HepG2 (cell line): ENCODE results near the gene FAM117A. TPM values are rescaled to one million over a fixed set of nuclear protein-coding genes. Genes with fewer than 3 reads are reported as not detected.

ENCODE experiments used
- BRD4 ChIP-seq: sonication (generic); formaldehyde crosslinking; IDR thresholded peaks from 2 replicates; pipeline ENCODE4 v1.4.0; 2020; ENCODE audit warnings: missing genetic modification reagents
- GABPB1 ChIP-seq: IDR thresholded peaks from 2 replicates; pipeline ENCODE4 v1.6.1; 2016; ENCODE audit warnings: mild to moderate bottlenecking, missing genetic modification reagents, moderate library complexity, missing compliant biosample characterization
- GPN1 ChIP-seq: sonication (generic); formaldehyde crosslinking; IDR thresholded peaks from 2 replicates; pipeline ENCODE4 v1.5.1; 2020; ENCODE audit warnings: missing genetic modification reagents, borderline replicate concordance
- KDM5B ChIP-seq: sonication (generic); formaldehyde crosslinking; IDR thresholded peaks from 2 replicates; pipeline ENCODE4 v1.4.0; 2020; ENCODE audit warnings: missing genetic modification reagents, mild to moderate bottlenecking, borderline replicate concordance
- NFE2 ChIP-seq: sonication (generic); formaldehyde crosslinking; IDR thresholded peaks from 2 replicates; pipeline ENCODE4 v1.4.0; 2020; ENCODE audit warnings: missing genetic modification reagents
- NFE2L1 ChIP-seq: sonication (generic); formaldehyde crosslinking; IDR thresholded peaks from 2 replicates; pipeline ENCODE4 v1.4.0; 2020; ENCODE audit warnings: missing genetic modification reagents, mild to moderate bottlenecking, borderline replicate concordance
- PAWR ChIP-seq: sonication (generic); formaldehyde crosslinking; IDR thresholded peaks from 2 replicates; pipeline ENCODE4 v1.4.0; 2020; ENCODE audit warnings: missing genetic modification reagents, mild to moderate bottlenecking, borderline replicate concordance
- PPARG ChIP-seq: conservative IDR thresholded peaks from 2 replicates; pipeline ENCODE4 v1.6.1; 2016; ENCODE audit warnings: missing biosample characterization, missing genetic modification reagents
- RORA ChIP-seq: sonication (generic); formaldehyde crosslinking; IDR thresholded peaks from 2 replicates; pipeline ENCODE4 v1.5.0; 2020; ENCODE audit warnings: mild to moderate bottlenecking, missing genetic modification reagents, moderate library complexity
- SP5 ChIP-seq: IDR thresholded peaks from 2 replicates; pipeline ENCODE4 v1.6.1; 2016; ENCODE audit warnings: low read depth, borderline replicate concordance
- ZBTB49 ChIP-seq: sonication (generic); formaldehyde crosslinking; IDR thresholded peaks from 2 replicates; pipeline ENCODE4 v1.4.0; 2020; ENCODE audit warnings: missing genetic modification reagents, borderline replicate concordance
- ZC3H13 ChIP-seq: sonication (generic); formaldehyde crosslinking; IDR thresholded peaks from 2 replicates; pipeline ENCODE4 v1.8.1; 2023; ENCODE audit warnings: mild to moderate bottlenecking, missing genetic modification reagents, moderate library complexity
- ZNF292 ChIP-seq: sonication (generic); formaldehyde crosslinking; IDR thresholded peaks from 2 replicates; pipeline ENCODE4 v1.8.1; 2022; ENCODE audit warnings: mild to moderate bottlenecking, low read depth, missing genetic modification reagents, borderline replicate concordance
- ZNF343 ChIP-seq: sonication (generic); formaldehyde crosslinking; IDR thresholded peaks from 2 replicates; pipeline ENCODE4 v1.4.0; 2020; ENCODE audit warnings: mild to moderate bottlenecking, missing genetic modification reagents
- ZNF558 ChIP-seq: sonication (generic); formaldehyde crosslinking; IDR thresholded peaks from 2 replicates; pipeline ENCODE4 v1.9.0; 2022; ENCODE audit warnings: mild to moderate bottlenecking, missing genetic modification reagents, borderline replicate concordance
- ZNF766 ChIP-seq: sonication (generic); formaldehyde crosslinking; IDR thresholded peaks from 2 replicates; pipeline ENCODE4 v1.5.0; 2020; ENCODE audit warnings: missing genetic modification reagents, borderline replicate concordance
- ZNF850 ChIP-seq: sonication (generic); formaldehyde crosslinking; conservative IDR thresholded peaks from 2 replicates; pipeline ENCODE4 v1.9.0; 2021; ENCODE audit warnings: mild to moderate bottlenecking, missing genetic modification reagents
- ZXDC ChIP-seq: sonication (generic); formaldehyde crosslinking; IDR thresholded peaks from 2 replicates; pipeline ENCODE4 v1.5.0; 2020; ENCODE audit warnings: mild to moderate bottlenecking, missing genetic modification reagents
- polyA plus RNA-seq, 8 experiments: library from polyadenylated mRNA; depleted of rRNA in 3 of 8; stranded (reverse) in 7 of 8; unstranded in 1 of 8; fragments of >200 nt; fragmentation: Illumina TruSeq in 4 of 8; extraction: Trizol in 4 of 8; gene quantifications; 2 replicates each; pipeline versions ENCODE4 v1.2.1 to v1.2.3, GENCODE V29; 2011 to 2016; ENCODE audit warnings: low read depth in 4 of 8, missing spikeins in 1 of 8, mixed read lengths in 1 of 8; ENCODE audit not compliant: insufficient read depth in 1 of 8
- total RNA-seq, 5 experiments: library from RNA; depleted of rRNA; stranded (reverse); fragments of >200 nt; fragmentation: Illumina TruSeq; extraction: Trizol; gene quantifications; 2 replicates each; pipeline ENCODE4 v1.2.3, GENCODE V29; 2016; ENCODE audit warnings: low read depth in 1 of 5
- TF ChIP-seq, protein P1 (sequence below): sonication (generic); formaldehyde crosslinking; IDR thresholded peaks from 2 replicates; pipeline ENCODE4 v1.4.0; 2020; ENCODE audit warnings: missing genetic modification reagents, mild to moderate bottlenecking, borderline replicate concordance
- TF ChIP-seq, protein P2 (sequence below): sonication (generic); formaldehyde crosslinking; IDR thresholded peaks from 2 replicates; pipeline ENCODE4 v1.4.0; 2020; ENCODE audit warnings: low read depth, mild to moderate bottlenecking, missing genetic modification reagents

The FAM117A gene
- total and polyA plus RNA-seq, 2 of the 13 experiments (the other 11 are each of a cell fraction or from before 2014, with no cell fraction given) = 12.1 to 19.8 TPM

DNA sequence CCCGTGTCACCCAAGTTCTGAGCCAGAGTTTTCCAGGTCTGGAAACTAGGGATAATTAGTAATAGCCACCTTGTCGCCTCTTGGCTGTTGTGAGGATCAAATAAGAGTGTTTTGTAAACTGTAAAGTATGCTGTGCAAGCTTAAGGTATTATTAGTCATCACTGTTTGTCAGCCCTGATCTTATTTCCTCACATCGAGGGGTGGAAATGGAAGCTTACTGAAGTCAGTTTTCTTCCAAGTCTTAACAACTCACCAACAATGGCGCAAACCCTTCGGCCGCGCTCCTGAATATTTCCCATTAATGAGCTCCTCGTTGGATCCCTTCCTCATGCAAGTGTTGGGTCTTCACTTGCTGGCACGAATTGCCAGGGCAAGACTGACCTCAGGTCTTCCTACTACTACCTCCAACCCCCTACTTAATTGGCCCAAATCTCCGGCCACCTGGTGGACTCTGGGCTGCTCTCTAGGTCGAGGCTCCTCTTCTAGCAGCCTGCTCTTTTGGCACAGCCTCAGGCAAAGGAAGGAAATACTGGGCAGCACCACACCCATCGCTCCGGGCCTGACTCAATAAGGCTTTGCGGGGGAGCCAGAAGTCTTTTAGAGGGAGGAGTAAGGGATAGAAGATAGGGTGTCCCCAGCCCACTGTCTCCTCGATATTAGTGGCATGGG, 55.3 kb downstream of the FAM117A start (continued):
- TF ChIP-seq, protein P1, sequence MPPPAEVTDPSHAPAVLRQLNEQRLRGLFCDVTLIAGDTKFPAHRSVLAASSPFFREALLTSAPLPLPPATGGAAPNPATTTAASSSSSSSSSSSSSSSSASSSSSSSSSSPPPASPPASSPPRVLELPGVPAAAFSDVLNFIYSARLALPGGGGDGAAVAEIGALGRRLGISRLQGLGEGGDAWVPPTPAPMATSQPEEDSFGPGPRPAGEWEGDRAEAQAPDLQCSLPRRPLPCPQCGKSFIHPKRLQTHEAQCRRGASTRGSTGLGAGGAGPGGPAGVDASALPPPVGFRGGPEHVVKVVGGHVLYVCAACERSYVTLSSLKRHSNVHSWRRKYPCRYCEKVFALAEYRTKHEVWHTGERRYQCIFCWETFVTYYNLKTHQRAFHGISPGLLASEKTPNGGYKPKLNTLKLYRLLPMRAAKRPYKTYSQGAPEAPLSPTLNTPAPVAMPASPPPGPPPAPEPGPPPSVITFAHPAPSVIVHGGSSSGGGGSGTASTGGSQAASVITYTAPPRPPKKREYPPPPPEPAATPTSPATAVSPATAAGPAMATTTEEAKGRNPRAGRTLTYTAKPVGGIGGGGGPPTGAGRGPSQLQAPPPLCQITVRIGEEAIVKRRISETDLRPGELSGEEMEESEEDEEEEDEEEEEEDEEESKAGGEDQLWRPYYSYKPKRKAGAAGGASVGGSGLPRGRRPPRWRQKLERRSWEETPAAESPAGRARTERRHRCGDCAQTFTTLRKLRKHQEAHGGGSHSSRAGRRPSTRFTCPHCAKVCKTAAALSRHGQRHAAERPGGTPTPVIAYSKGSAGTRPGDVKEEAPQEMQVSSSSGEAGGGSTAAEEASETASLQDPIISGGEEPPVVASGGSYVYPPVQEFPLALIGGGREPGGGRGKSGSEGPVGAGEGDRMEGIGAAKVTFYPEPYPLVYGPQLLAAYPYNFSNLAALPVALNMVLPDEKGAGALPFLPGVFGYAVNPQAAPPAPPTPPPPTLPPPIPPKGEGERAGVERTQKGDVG = 0 out of 2 replicates have a peak, but pooled peaks have one; percentile 21
- TF ChIP-seq ZNF343 (peak; percentile 75), PAWR (no peak), ZNF850 (CRISPR knock-in tag) (no peak), RORA (CRISPR knock-in tag) (no peak), NFE2L1 (CRISPR knock-in tag) (no peak), GABPB1 (CRISPR knock-in tag) (no peak), NFE2 (CRISPR knock-in tag) (no peak), KDM5B (CRISPR knock-in tag) (no peak), ZC3H13 (no peak), ZNF292 (CRISPR knock-in tag) (no peak), GPN1 (CRISPR knock-in tag) (no peak), ZXDC (CRISPR knock-in tag) (no peak), PPARG (CRISPR knock-in tag) (no peak), BRD4 (CRISPR knock-in tag) (0 out of 2 replicates have a peak, but pooled peaks have one; percentile 11), ZNF558 (CRISPR knock-in tag) (0 out of 2 replicates have a peak, but pooled peaks have one; percentile 2), ZBTB49 (CRISPR knock-in tag) (no peak), SP5 (CRISPR knock-in tag) (no peak), ZNF766 (CRISPR knock-in tag) (no peak)
- TF ChIP-seq, protein P2, sequence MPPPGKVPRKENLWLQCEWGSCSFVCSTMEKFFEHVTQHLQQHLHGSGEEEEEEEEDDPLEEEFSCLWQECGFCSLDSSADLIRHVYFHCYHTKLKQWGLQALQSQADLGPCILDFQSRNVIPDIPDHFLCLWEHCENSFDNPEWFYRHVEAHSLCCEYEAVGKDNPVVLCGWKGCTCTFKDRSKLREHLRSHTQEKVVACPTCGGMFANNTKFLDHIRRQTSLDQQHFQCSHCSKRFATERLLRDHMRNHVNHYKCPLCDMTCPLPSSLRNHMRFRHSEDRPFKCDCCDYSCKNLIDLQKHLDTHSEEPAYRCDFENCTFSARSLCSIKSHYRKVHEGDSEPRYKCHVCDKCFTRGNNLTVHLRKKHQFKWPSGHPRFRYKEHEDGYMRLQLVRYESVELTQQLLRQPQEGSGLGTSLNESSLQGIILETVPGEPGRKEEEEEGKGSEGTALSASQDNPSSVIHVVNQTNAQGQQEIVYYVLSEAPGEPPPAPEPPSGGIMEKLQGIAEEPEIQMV = 0 out of 2 replicates have a peak, but pooled peaks have one; percentile 2
